GM19452 (cell line): ENCODE results near the gene CNN1.

Experiments
- ATAC-seq: cut with Tn5 transposase; IDR thresholded peaks from one replicate; pipeline ENCODE4 v1.9.1; 2021; ENCODE audit not compliant: unreplicated experiment

The CNN1 gene

GRCh38 chr19:11534538-11534937 is 4.1 kb upstream of the CNN1 start:
- no peak for ATAC-seq

DNA sequence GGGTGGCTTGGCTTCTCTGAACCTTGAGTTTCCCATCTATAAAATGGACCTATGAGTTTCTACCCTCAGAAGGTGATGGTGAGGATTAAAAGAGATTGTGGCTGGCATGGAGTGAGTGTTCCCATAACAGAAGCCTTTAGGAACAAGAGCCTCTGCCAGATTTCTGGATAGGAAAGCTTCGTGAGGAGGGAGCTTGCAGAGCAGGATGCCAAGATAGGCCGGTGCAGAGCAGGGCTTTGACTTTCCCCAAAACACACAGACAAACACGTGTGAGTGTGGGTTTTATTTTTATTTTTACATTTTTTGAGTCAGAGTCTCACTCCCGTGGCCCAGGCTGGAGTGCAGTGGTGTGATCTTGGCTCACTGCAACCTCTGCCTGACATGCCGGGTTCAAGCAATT is 3.7 kb upstream of the CNN1 start:
- no peak for ATAC-seq

- ATAC-seq = peak; percentile 61
Measured at GRCh38 chr19:11535792-11536595, 2.7 kb upstream of the CNN1 start.

- ATAC-seq = no peak
Measured at GRCh38 chr19:11539495-11540365, 1.1 kb downstream of the CNN1 start.

DNA sequence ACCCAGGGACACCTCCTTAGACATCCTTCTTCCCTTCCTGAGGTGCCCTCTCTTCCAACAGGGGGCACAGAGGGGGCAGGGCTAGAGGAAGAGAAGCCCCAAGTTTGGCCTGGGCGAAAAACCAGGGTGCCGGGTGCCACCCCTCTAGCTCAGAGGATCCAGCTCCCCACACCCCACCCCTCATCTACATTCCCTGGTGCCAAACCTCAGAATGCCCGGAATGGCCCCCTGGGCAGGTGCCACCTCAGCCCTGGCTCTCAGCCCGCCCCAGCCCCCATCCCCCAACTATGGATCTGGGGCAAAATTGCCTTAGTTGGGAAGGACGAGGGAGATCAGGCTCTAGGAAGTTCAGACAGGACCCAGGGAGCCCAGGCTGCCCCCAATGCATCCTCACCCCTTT is 2.0 kb downstream of the CNN1 start:
- ATAC-seq = no peak

DNA sequence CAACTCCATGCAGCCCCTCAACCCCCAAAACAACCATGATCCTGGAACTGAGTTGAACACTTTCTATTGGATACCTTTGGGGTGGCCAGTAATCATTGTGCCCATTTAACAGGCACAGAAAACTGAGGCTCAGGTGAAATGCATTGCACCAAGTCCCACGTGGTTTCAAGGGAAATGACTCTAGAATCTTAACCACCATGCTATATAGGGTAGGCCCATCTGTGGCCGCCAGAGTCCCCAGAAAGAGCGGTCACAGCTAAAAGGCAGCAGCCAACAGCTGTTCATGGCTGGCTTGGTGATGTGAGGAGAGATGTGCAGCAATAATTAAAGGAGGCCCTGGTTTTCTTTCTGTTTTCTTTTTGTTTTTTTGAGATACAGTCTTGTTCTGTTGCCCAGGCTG is 2.6 kb downstream of the CNN1 start:
- no peak for ATAC-seq

DNA sequence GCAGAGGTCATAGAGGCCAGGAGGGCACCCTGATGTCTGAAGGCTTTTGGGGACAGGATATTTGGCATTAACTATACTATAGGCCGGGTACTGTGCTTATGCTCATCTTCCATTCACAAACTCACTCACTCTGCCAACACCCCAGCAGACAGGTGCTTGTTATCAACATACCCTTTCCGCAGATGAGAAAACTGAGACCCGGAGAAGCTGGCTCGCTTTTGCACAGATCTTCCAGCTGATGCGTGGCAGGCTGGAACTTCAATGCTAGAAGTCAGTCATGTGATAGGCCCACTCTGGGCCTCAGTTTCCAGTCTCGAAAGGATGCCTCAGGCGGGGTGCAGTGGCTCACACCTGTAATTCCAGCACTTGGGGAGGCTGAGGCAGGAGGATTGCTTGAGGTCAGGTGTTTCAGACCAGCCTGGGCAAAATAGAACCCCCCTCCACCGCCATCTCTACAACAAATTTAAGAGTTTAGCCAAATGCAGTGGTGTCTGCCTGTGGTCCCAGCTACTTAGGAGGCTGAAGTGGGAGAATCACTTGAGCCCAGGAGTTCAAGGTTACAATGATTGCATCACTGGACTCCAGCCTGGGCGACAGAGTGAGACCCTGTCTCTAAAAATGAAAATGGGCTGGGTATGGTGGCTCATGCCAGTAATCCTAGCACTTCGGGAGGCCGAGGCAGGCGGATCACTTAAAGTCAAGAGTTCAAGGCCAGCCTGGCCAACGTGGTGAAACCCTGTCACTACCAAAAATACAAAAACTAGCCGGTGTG is 9.5 kb downstream of the CNN1 start:
- no peak for ATAC-seq

GRCh38 chr19:11549386-11549953 is 10.8 kb downstream of the CNN1 start:
- no peak for ATAC-seq

GRCh38 chr19:11550265-11550664 is 11.6 kb downstream of the CNN1 start:
- ATAC-seq = no peak

GRCh38 chr19:11551603-11552235 is 13.1 kb downstream of the CNN1 start:
- ATAC-seq = no peak

DNA sequence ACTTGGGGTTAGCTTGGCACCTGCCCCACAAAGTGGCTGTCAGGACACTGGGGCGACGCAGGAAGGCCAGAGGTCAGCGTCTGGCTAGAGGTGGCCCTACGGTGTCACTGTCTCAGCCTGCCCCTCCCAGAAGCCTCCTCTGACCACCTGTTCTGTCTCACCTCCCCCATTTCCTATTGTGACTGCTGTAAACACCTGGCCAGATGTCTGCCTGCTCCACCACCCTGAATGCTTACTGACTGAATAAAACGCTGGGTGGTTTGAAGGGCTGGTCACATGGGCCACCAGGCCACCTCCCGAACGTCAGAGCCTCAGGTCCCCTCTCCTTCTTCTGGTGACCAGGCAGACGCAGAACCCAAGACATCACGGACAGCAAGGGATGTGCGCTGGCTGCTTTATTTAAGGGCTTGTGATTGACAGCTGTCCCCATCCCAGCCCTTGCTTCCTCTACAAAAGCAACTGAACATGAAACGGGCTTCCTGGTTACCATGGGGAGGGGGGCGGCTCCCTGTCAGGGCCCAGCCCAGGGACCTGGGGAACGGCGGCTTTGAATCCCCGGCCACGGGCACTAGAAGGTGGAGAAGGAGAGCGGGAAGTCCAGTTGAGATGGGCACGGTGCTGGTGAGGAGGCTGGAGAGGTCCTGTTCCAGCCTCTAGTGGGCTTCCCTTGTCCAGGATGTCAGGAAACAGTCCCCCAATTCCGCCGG is 14.2 kb downstream of the CNN1 start:
- ATAC-seq = no peak

DNA sequence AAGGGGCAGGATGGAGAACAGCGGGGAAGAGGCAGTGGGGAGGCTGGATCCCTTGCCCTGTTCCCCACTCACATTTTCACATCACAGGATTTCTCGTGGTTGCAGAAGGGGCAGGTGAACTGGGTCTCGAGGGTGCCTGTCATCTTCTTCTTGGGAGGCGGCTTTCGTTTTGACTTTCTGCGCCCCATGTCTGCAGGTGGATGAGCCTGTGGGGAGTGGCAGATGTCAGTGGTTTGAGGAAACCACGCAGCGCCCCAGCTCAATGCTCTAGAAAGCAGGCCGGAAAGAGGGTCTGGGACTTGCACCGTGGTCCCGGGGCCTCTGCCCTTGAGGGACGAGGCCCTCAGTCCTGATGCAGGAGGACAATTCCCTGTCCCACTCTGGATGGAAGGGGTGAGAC is 15.5 kb downstream of the CNN1 start:
- no peak for ATAC-seq

DNA sequence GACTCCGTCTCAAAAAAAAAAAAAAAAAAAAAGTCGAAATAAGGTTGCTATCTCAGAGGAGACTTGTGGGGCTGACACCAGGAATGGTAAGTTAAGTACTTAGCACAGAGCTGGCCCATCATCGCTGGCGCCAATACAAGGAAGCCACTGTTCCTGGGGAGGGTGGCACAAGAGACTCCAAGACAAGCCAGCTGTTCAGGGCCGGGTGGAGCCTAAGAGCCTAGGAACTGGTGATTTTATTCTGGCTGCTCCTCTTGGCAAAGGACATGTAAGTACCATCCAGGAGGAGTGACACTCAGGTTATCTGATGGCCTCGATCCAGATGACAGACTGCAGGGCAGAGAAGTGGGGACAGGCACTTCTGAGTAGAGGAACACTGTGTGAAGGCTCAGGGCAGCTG is 16.6 kb downstream of the CNN1 start:
- ATAC-seq = no peak

- no peak for ATAC-seq
Measured at GRCh38 chr19:11556634-11557420, 18.2 kb downstream of the CNN1 start.

GRCh38 chr19:11558881-11559828 is 20.5 kb downstream of the CNN1 start, which contains the start of gene ELOF1:
TSS of gene ELOF1 (minus strand) at chr19:11559230. CDS start at chr19:11554347, 4,883 bp downstream.
- peak; percentile 74 for ATAC-seq

DNA sequence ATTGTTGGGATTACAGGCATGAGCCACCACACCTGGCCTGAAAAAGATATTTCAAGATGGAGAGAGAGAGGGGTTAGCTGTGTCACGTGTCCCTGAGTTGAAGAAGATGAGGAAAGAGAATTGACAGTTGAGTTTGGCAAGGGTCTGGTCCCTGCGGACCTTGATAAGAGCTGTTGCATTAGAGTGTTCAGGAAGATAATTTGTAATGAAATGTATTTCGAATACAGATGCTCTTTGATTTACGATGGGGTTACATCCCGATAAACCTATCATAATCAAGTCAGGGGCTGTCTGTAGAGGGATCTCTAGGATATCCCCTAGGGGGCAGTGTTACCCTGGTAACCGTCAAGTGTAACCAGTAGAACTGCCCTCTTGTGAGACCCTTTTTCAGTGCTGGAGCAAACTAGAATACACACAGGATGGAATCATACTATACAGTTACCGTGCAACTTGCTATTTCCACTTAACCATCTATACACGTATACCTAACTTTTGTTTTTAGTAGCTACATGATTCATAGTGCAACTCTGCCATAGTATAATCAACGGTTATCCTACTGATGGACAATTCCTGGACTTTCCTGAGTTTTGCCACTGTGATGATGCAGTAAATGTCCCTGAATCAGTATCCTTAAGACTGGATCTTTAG is 21.9 kb downstream of the CNN1 start:
- no peak for ATAC-seq

DNA sequence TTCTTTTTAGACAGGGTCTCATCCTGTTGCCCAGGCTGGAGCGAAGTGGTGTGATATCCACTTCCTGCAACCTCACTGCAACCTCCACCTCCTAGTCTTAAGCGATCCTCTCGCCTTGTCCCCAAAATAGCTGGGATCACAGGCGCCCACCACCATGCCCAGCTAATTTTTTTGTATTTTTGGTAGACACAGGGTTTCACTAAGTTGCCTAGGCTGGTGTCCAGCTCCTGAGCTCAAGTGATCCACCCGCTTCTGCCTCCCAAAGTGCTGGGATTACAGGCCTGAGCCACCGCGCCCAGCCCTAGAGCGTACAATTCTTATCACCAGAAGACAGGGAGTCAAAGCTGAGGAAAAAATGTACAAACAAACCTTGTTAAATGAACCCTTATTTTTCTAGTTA is 24.9 kb downstream of the CNN1 start:
- no peak for ATAC-seq
